ENCODE results near the gene TRIL. TPM values are rescaled to one million over a fixed set of nuclear protein-coding genes. Genes with fewer than 3 reads are reported as not detected.

TRIL gene
- total RNA-seq, 2 experiments from 2014 or later, result not detected

DNA sequence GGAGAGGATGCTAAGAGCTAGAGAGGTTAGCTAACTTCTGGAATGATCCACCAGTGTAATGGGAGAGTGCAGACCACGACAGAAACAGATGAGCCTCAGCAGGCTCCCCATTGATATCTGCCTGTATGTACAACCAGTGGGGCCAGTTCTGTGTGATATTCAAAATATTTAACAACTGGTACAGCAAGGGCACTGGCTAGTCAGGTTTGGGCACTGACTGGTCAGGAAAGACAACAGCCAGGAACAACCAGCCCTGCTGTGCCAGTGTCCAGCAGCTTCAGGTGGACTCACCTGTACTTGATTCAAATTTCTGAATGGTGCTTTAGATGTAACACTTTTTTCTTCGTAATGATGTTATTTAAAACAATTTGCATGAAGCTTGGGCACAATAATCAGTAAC lies 5.9 kb upstream of the TRIL start:
- intact Hi-C loops (cut with micrococcal nuclease; ENCODE audit: unreplicated experiment), result no loop called here
- H3K79me2 ChIP-seq (ENCODE audit: insufficient read depth, low read depth, low read length), result no peaks in the 10 kb centered on the region
- POLR2A ChIA-PET, result interaction anchor here (0.6 kb wide), 1 partner anchor 108 kb away, joined by 3 read pairs; no protein-coding TSS in a partner anchor
- H2AFZ ChIP-seq (ENCODE audit: low read length), result no peak overlapping the region
- H3K27ac ChIP-seq (ENCODE audit: low read depth, low read length, poor library complexity, severe bottlenecking), result no peak overlapping the region
- H3K9me2 ChIP-seq (ENCODE audit: insufficient read depth, low read length), result no peaks in the 10 kb centered on the region
- BruUV-seq (replicated peaks), result no TSS peak
- H3K36me3 ChIP-seq (ENCODE audit: insufficient read depth, low read length), result no peaks in the 10 kb centered on the region
- H3K4me2 ChIP-seq (ENCODE audit: low read length), result no peak overlapping the region
- H3K4me3 ChIP-seq (ENCODE audit: low read depth, low read length, poor library complexity, severe bottlenecking), result no peak overlapping the region
- H3K4me1 ChIP-seq (ENCODE audit: insufficient read depth, low read length, poor library complexity, severe bottlenecking), result no peaks in the 10 kb centered on the region
- TF ChIP-seq, protein P1, sequence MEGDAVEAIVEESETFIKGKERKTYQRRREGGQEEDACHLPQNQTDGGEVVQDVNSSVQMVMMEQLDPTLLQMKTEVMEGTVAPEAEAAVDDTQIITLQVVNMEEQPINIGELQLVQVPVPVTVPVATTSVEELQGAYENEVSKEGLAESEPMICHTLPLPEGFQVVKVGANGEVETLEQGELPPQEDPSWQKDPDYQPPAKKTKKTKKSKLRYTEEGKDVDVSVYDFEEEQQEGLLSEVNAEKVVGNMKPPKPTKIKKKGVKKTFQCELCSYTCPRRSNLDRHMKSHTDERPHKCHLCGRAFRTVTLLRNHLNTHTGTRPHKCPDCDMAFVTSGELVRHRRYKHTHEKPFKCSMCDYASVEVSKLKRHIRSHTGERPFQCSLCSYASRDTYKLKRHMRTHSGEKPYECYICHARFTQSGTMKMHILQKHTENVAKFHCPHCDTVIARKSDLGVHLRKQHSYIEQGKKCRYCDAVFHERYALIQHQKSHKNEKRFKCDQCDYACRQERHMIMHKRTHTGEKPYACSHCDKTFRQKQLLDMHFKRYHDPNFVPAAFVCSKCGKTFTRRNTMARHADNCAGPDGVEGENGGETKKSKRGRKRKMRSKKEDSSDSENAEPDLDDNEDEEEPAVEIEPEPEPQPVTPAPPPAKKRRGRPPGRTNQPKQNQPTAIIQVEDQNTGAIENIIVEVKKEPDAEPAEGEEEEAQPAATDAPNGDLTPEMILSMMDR (conservative IDR thresholded peaks at IDR 0.05; ENCODE audit: low read length), result no peak
- no peak for TF ChIP-seq EZH2phosphoT487 (IDR thresholded peaks at IDR 0.05; ENCODE audit: borderline replicate concordance, low read depth, low read length)
- CTCF ChIA-PET (ENCODE audit: unreplicated experiment), result no interaction called here
- no peak for DNase-seq (ENCODE audit: low spot score)
- H3K9me3 ChIP-seq (ENCODE audit: low read length), result no peaks in the 10 kb centered on the region
- no peaks in the 10 kb centered on the region for H4K20me1 ChIP-seq (ENCODE audit: insufficient read depth, low read length)

DNA sequence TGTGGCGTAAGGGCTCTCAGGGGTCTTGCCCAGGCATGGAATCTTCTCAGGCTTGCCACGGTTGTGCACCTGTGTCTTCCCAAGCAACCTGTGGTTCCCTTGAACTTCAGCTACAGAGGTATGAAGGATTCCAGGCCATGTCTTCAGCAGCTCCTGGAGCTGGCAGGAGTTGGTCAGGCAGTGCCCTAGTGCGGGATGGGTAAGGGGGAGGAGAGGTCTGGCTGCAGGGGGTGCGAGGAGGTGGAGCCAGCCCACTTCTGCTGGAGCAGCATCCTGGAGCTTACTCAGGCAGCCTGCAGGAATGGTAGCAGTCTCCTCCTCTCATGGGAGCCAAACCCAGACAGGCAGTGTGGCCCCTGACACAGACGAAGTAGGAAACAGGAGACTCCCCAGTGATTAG lies 3.8 kb upstream of the TRIL start:
- ChIA-PET CTCF (ENCODE audit: unreplicated experiment) (no interaction called here), POLR2A (interaction anchor here (0.8 to 1.1 kb wide), 3 partner anchors 21 to 37 kb away, joined by 3 read pairs; no protein-coding TSS in a partner anchor)

More for the DNA sequence above, 3.8 kb upstream of the TRIL start:
- no peaks in the 10 kb centered on the region for H3K9me2 ChIP-seq (ENCODE audit: insufficient read depth, low read length)
- no peaks in the 10 kb centered on the region for H4K20me1 ChIP-seq (ENCODE audit: insufficient read depth, low read length)
- TF ChIP-seq, protein P1 (conservative IDR thresholded peaks at IDR 0.05; ENCODE audit: low read length), result no peak
- TF ChIP-seq EZH2phosphoT487 (IDR thresholded peaks at IDR 0.05; ENCODE audit: borderline replicate concordance, low read depth, low read length), result no peak
- no peak overlapping the region for H2AFZ ChIP-seq (ENCODE audit: low read length)
- H3K9me3 ChIP-seq (ENCODE audit: low read length), result no peaks in the 10 kb centered on the region
- no peak overlapping the region for H3K27ac ChIP-seq (ENCODE audit: low read depth, low read length, poor library complexity, severe bottlenecking)
- intact Hi-C loops (cut with micrococcal nuclease; ENCODE audit: unreplicated experiment), result no loop called here
- DNase-seq (ENCODE audit: low spot score), result no peak
- H3K4me1 ChIP-seq (ENCODE audit: insufficient read depth, low read length, poor library complexity, severe bottlenecking), result no peaks in the 10 kb centered on the region
- H3K4me2 ChIP-seq (ENCODE audit: low read length), result no peak overlapping the region
- BruUV-seq (replicated peaks), result no TSS peak
- H3K79me2 ChIP-seq (ENCODE audit: insufficient read depth, low read depth, low read length), result no peaks in the 10 kb centered on the region
- H3K36me3 ChIP-seq (ENCODE audit: insufficient read depth, low read length), result no peaks in the 10 kb centered on the region
- no peak overlapping the region for H3K4me3 ChIP-seq (ENCODE audit: low read depth, low read length, poor library complexity, severe bottlenecking)
